GM21367 (cell line): ENCODE measurements around the gene SLC9C1.

Experiments used
- ATAC-seq: cut with Tn5 transposase; IDR thresholded peaks from one replicate; pipeline ENCODE4 v1.9.1; 2021; ENCODE audit not compliant: unreplicated experiment

The SLC9C1 gene

GRCh38 chr3:112307557-112307956 is 13.5 kb upstream of the SLC9C1 start:
- ATAC-seq: no peak

DNA sequence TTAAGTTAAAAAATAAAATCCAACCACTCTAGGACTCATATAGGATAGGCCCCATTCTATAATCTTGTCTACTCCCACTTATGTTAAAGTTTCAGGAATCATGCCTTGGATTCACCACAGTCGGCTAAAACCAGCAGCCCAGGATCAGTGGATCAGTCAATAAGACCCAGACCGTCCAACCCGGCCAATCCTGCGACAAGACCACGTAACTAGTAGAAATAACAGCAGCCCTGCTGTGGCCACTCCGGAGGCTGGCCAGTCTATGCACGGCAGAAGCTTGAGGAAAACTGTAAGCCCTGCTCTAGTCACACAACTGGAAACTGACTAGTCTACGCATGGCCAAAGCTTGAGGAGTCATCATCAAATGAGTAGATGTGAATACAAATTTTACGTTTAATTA is 12.8 kb upstream of the SLC9C1 start:
- ATAC-seq: no peak

- ATAC-seq: no peak
These were observed 10.6 kb upstream of the SLC9C1 start for GRCh38 chr3:112304611-112305010.

DNA sequence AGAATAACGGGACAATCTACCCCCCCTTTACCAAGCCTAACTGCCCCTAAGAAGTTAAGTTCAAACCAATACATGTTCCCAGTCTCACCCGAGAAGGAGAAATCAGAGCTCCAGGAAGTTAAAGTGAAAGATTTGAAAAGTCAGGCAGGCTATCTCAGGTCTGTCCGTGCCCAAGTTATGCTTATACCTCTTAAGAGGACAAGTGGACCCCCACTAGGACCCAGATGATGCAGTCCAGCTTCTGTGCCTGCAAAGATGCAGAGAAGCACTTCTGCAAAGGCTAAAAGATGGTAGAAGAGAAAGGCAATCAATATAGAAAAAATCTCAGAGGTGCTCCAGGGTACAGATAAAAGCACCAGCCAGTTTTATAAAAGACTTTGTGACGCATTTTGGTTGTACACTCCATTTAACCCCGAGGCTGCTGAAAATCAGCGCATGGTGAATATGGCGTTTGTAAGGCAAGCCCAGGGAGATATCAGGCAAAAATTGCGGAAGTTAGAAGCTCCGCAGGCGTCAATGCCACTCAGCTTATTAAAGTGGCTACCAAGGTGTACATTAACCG is 9.8 kb upstream of the SLC9C1 start:
- ATAC-seq: peak; percentile 42

GRCh38 chr3:112302881-112303763 is 9.1 kb upstream of the SLC9C1 start:
- ATAC-seq: peak; percentile 48

GRCh38 chr3:112302150-112302830 is 8.3 kb upstream of the SLC9C1 start:
- no peak for ATAC-seq

GRCh38 chr3:112298781-112299180 is 4.8 kb upstream of the SLC9C1 start:
- no peak for ATAC-seq

- no peak for ATAC-seq
These were observed 3.7 kb upstream of the SLC9C1 start for GRCh38 chr3:112297714-112298113.

GRCh38 chr3:112289011-112289410 is 5.0 kb downstream of the SLC9C1 start:
- ATAC-seq: no peak

GRCh38 chr3:112280266-112280665 is 13.8 kb downstream of the SLC9C1 start:
- ATAC-seq: no peak

- no peak for ATAC-seq
These were observed 20.5 kb downstream of the SLC9C1 start for GRCh38 chr3:112273536-112273935.

- no peak for ATAC-seq
These were observed 32.3 kb downstream of the SLC9C1 start for GRCh38 chr3:112261742-112262141.

GRCh38 chr3:112260563-112260962 is 33.5 kb downstream of the SLC9C1 start:
- no peak for ATAC-seq

DNA sequence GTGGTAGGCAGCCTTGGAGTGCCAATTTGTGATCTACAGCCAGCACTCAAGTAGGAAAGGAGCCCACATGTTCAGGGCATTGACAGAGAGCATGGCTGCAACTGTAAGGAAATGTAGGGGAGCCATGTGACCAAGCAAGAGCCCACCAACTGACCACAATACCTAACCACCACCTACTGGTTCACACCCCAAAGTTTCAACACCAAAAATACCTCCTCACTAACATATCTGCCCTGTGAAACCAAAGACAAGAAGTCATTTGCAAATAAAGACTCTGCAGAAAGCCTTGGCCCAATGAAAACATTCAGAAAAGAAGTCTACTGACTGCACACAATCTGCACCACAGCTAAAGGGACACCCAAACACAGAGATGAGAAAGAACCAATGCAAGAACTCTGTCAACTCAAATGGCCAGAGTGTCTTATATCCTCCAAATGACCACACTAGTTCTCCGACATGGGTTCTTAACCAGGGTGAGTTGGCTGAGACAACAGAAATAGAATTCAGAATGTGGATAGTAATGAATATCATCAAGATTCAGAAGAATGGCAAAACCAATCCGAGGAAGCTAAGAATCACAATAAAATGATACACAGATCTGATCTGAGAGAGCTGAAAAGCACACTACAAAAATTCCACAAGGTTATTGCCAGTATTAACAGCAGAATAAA is 40.6 kb downstream of the SLC9C1 start:
- ATAC-seq: peak; percentile 65

- peak; percentile 69 for ATAC-seq
These were observed 46.1 kb downstream of the SLC9C1 start for GRCh38 chr3:112247900-112248299.

DNA sequence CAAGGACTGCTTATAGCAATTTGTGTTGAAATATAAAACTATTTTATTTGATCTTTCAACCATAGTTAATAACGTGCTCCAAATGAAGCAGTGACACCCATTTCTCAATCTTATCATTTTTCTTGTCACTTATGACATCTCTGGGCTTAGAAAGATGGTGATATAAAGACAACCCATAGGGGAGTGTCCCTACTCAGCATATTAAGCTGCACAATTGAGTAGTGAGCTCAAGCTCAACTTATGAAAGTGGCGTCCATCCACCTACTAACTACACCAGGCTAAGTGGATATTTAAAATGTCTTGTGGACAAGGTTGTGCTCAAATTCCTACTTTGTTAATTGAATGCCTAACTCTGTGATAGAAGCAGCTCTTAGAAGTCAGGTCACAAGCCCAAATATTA is 46.7 kb downstream of the SLC9C1 start:
- ATAC-seq: no peak

- no peak for ATAC-seq
These were observed 60.9 kb downstream of the SLC9C1 start for GRCh38 chr3:112233083-112233482.

DNA sequence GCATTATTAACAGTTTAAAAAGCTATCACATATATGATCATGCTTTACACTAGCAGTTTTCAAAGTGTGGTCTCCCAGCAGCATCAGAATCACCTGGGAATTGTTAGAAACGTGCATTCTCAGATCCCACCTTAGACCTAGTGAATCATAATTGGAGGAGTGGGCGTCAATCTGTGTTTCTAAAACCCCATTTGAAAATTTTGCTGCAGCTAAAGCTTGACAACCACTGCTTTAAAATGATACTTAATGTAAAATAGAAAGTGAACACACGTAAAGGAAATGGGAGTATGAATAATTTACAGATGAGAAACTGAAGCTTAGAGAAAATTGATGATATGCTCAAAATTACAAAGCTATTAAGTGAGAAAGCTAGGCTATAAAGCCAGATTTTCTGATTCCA is 62.3 kb downstream of the SLC9C1 start:
- ATAC-seq: no peak

DNA sequence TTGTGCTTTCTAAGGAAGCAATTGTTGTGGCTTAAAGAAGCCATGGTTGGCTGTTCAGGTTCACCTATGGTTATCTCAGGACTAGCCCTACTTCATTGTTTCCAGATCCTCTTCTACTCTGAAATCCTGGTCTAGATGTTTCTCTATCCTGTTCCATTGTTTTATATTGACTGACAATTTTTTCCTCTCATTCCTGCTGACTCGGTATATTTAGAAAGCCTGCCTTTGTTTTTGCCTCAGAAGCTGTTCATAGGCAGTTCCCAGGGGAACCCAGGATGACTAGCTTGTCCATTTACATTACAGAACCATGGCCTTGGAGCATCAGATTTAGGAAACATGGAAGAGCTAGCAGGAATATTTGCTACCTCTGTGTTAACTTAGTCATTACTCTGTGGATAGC is 64.0 kb downstream of the SLC9C1 start:
- no peak for ATAC-seq

- ATAC-seq: no peak
These were observed 65.2 kb downstream of the SLC9C1 start for GRCh38 chr3:112228786-112229185.

GRCh38 chr3:112200317-112200666 is 93.7 kb downstream of the SLC9C1 start:
- no peak for ATAC-seq
